SK-N-SH (cell line): ENCODE results near the gene MGAT5. TPM values are rescaled to one million over a fixed set of nuclear protein-coding genes. Genes with fewer than 3 reads are reported as not detected.

Experiments used
- CTCF ChIA-PET: fragments of 300-600, 350-600 bp; formaldehyde crosslinking; extraction: SDS; loops from one replicate; lab custom pipeline; 2021; lab: Yijun Ruan, JAX
- POLR2A ChIA-PET: fragments of 350-600 bp; sonication (Branson Sonifier 250); formaldehyde crosslinking; extraction: SDS; loops from one replicate; lab custom pipeline; 2020; ENCODE audit warnings: antibody characterized with exemption, inconsistent platforms; lab: Yijun Ruan, JAX
- DNase-seq: peaks from one replicate; pipeline ENCODE4 v3.0.0; 2012
- H2AFZ ChIP-seq: fragments of 200-600 bp; sonication (generic); 2 replicates; pipeline ENCODE4 v1.8.1; 2016; ENCODE audit warnings: antibody characterized with exemption, mild to moderate bottlenecking, low read depth
- H3F3A ChIP-seq: fragments of 200-600 bp; sonication (generic); replicated peaks from 2 replicates; pipeline ENCODE3; 2016; ENCODE audit warnings: antibody characterized with exemption, mild to moderate bottlenecking; ENCODE audit not compliant: insufficient read depth
- H3K27ac ChIP-seq, 2 experiments: fragments of 200-500 bp in 1 of 2; fragments of 200-600 bp in 1 of 2; sonication (Bioruptor generic) in 1 of 2; sonication (generic), shearing (Covaris generic) in 1 of 2; 2 replicates each; pipeline versions ENCODE4 v1.5.1 to v1.6.1; 2014 to 2016; ENCODE audit warnings: low read depth in 2 of 2, inconsistent platforms in 1 of 2, low read length in 1 of 2, mild to moderate bottlenecking in 1 of 2, mixed read lengths in 1 of 2
- H3K27me3 ChIP-seq: fragments of 200-600 bp; sonication (generic), shearing (Covaris generic); 2 replicates; pipeline ENCODE4 v1.6.1; 2016; ENCODE audit warnings: mixed run types; ENCODE audit not compliant: insufficient read depth
- H3K36me3 ChIP-seq, 2 experiments: fragments of 200-500 bp in 1 of 2; fragments of 200-600 bp in 1 of 2; sonication (Bioruptor generic) in 1 of 2; sonication (generic) in 1 of 2; replicated peaks in 1 of 2; 2 replicates each; pipeline versions ENCODE3 to v1.5.1; 2014 to 2016; ENCODE audit warnings: low read length in 1 of 2, mild to moderate bottlenecking in 1 of 2; ENCODE audit not compliant: insufficient read depth in 2 of 2, control insufficient read depth in 1 of 2
- H3K4me1 ChIP-seq, 2 experiments: fragments of 200-500 bp in 1 of 2; fragments of 200-600 bp in 1 of 2; sonication (Bioruptor generic) in 1 of 2; sonication (generic), shearing (Covaris generic) in 1 of 2; 2 replicates each; pipeline versions ENCODE4 v1.5.1 to v1.6.1; 2014 to 2016; ENCODE audit warnings: low read depth in 1 of 2, low read length in 1 of 2, mixed run types in 1 of 2; ENCODE audit not compliant: insufficient read depth in 2 of 2, control insufficient read depth in 1 of 2
- H3K4me2 ChIP-seq: fragments of 200-600 bp; sonication (generic), shearing (Covaris generic); 2 replicates; pipeline ENCODE4 v1.6.1; 2017; ENCODE audit warnings: mixed run types
- H3K4me3 ChIP-seq, 2 experiments: fragments of 200-500 bp in 1 of 2; fragments of 200-600 bp in 1 of 2; sonication (Bioruptor generic) in 1 of 2; sonication (generic), shearing (Covaris generic) in 1 of 2; 2 replicates each; pipeline versions ENCODE4 v1.5.1 to v1.8.1; 2014 to 2016; ENCODE audit warnings: low read depth in 2 of 2, inconsistent platforms in 1 of 2, low read length in 1 of 2, mild to moderate bottlenecking in 1 of 2, mixed read lengths in 1 of 2, moderate library complexity in 1 of 2
- H3K79me2 ChIP-seq: fragments of 200-600 bp; sonication (generic); 2 replicates; pipeline ENCODE4 v1.8.1; 2017; ENCODE audit warnings: mild to moderate bottlenecking; ENCODE audit not compliant: insufficient read depth
- H3K9ac ChIP-seq: fragments of 200-600 bp; sonication (generic); 2 replicates; pipeline ENCODE4 v1.6.1; 2017; ENCODE audit warnings: mixed run types
- H3K9me2 ChIP-seq: fragments of 200-600 bp; sonication (generic); 2 replicates; pipeline ENCODE4 v1.6.1; 2017; ENCODE audit warnings: mixed run types
- H3K9me3 ChIP-seq: fragments of 200-600 bp; sonication (generic); 2 replicates; pipeline ENCODE4 v1.6.1; 2017; ENCODE audit warnings: mixed run types, mild to moderate bottlenecking, moderate library complexity
- H4K20me1 ChIP-seq: fragments of 200-600 bp; sonication (generic); 2 replicates; pipeline ENCODE4 v1.6.1; 2017; ENCODE audit warnings: mild to moderate bottlenecking, mixed run types; ENCODE audit not compliant: insufficient read depth
- CHD2 ChIP-seq: fragments of 150-350 bp; IDR thresholded peaks from 2 replicates; pipeline ENCODE4 v1.6.1; 2018; ENCODE audit warnings: low read length; ENCODE audit not compliant: partially characterized antibody
- ELF1 ChIP-seq: IDR thresholded peaks from 2 replicates; pipeline ENCODE4 v1.4.0; 2012
- EZH2phosphoT487 ChIP-seq: fragments of 200-600 bp; sonication (generic); IDR thresholded peaks from 2 replicates; pipeline ENCODE4 v1.6.1; 2017; ENCODE audit warnings: low read depth, mixed run types, mild to moderate bottlenecking, antibody characterized with exemption, moderate library complexity, borderline replicate concordance
- FOXJ3 ChIP-seq: sonication (generic); formaldehyde crosslinking; IDR thresholded peaks from 2 replicates; pipeline ENCODE4 v1.5.1; 2020; ENCODE audit warnings: mild to moderate bottlenecking, missing genetic modification reagents
- FOXM1 ChIP-seq: IDR thresholded peaks from 2 replicates; pipeline ENCODE4 v1.4.0; 2012; ENCODE audit warnings: low read depth, mild to moderate bottlenecking
- GABPA ChIP-seq: IDR thresholded peaks from 2 replicates; pipeline ENCODE4 v1.4.0; 2012; ENCODE audit warnings: low read depth, mild to moderate bottlenecking
- JUND ChIP-seq: IDR thresholded peaks from 2 replicates; pipeline ENCODE4 v1.4.0; 2012
- NFIC ChIP-seq: IDR thresholded peaks from 2 replicates; pipeline ENCODE4 v1.4.0; 2012; ENCODE audit warnings: borderline replicate concordance
- RAD21 ChIP-seq: IDR thresholded peaks from 2 replicates; pipeline ENCODE4 v1.6.1; 2012; ENCODE audit warnings: mild to moderate bottlenecking, low read length
- REST ChIP-seq: IDR thresholded peaks from 2 replicates; pipeline ENCODE4 v1.6.1; 2012; ENCODE audit warnings: mild to moderate bottlenecking, low read depth, low read length, moderate library complexity
- RXRA ChIP-seq: IDR thresholded peaks from 2 replicates; pipeline ENCODE4 v1.4.0; 2012; ENCODE audit warnings: low read depth, mild to moderate bottlenecking, borderline replicate concordance
- SMC3 ChIP-seq: IDR thresholded peaks from 2 replicates; pipeline ENCODE4 v1.6.1; 2012; ENCODE audit warnings: low read depth, low read length, improper control_type of control experiment
- TAF1 ChIP-seq: IDR thresholded peaks from 2 replicates; pipeline ENCODE4 v1.6.1; 2012; ENCODE audit warnings: low read depth, mild to moderate bottlenecking, low read length, moderate library complexity, borderline replicate concordance
- TEAD4 ChIP-seq: IDR thresholded peaks from 2 replicates; pipeline ENCODE4 v1.4.0; 2012; ENCODE audit warnings: mild to moderate bottlenecking, borderline replicate concordance; ENCODE audit not compliant: insufficient read depth
- YY1 ChIP-seq: IDR thresholded peaks from 2 replicates; pipeline ENCODE4 v1.4.0; 2012; ENCODE audit warnings: low read depth, mild to moderate bottlenecking
- WGBS: methylation state at CpG from one replicate; pipeline ENCODE4 v1.1.6; 2017; ENCODE audit warnings: low lambda C conversion rate; 5-methylcytosine and 5-hydroxymethylcytosine counted together
- polyA plus RNA-seq, 3 experiments: library from polyadenylated mRNA; depleted of rRNA; stranded (reverse); fragments of >200 nt; gene quantifications; 2 replicates each; pipeline ENCODE4 v1.2.3, GENCODE V29; 2012
- small RNA-seq, 7 experiments: library from RNA; depleted of rRNA; stranded (forward); fragments of <200 nt; gene quantifications; one replicate each; pipeline ENCODE3, GENCODE V24; 2012
- TF ChIP-seq, protein P1 (sequence below): IDR thresholded peaks from 2 replicates; pipeline ENCODE4 v1.4.0; 2012; ENCODE audit warnings: low read depth, borderline replicate concordance

MGAT5 gene
- polyA plus RNA-seq, 1 of the 3 experiments (the other 2 are of a cell fraction): 18.2 TPM

GRCh38 chr2:134502104-134502503, 248.2 kb downstream of the MGAT5 start:
- no peak for DNase-seq
- H3K27ac ChIP-seq: no peak overlapping the region
- ChIA-PET POLR2A (no interaction called here), CTCF (interaction anchor here (0.6 kb wide), 1 partner anchor 1120 kb away, joined by 3 read pairs; no protein-coding TSS in a partner anchor)
- H3K9ac ChIP-seq: no peak overlapping the region
- H3K79me2 ChIP-seq: no peaks in the 10 kb centered on the region
- H3K4me2 ChIP-seq: no peak overlapping the region
- no peaks in the 10 kb centered on the region for H3F3A ChIP-seq
- H4K20me1 ChIP-seq: no peaks in the 10 kb centered on the region
- no peak overlapping the region for H2AFZ ChIP-seq
- no peaks in the 10 kb centered on the region for H3K9me3 ChIP-seq
- H3K4me1 ChIP-seq: peaks cover 0 to 14% of the 10 kb centered on the region in 2 experiments; a peak in 1 of 4 replicates
- 15% methylated on average over 2 of the region's 2 CpGs for WGBS
- H3K27me3 ChIP-seq: no peaks in the 10 kb centered on the region; the same call in 1 of the 2 replicates
- no peaks in the 10 kb centered on the region for H3K36me3 ChIP-seq
- H3K9me2 ChIP-seq: no peaks in the 10 kb centered on the region
- no peak for TF ChIP-seq FOXM1
- no peak for TF ChIP-seq RAD21
- TF ChIP-seq REST: no peak
- TF ChIP-seq TEAD4: no peak
- no peak for TF ChIP-seq SMC3
- TF ChIP-seq GABPA: no peak
- TF ChIP-seq NFIC: no peak
- TF ChIP-seq RXRA: no peak
- TF ChIP-seq YY1: no peak
- no peak for TF ChIP-seq ELF1
- TF ChIP-seq TAF1: no peak
- TF ChIP-seq JUND: no peak
- no peak for TF ChIP-seq CHD2
- no peak for TF ChIP-seq FOXJ3 (CRISPR knock-in tag)
- TF ChIP-seq, protein P1, sequence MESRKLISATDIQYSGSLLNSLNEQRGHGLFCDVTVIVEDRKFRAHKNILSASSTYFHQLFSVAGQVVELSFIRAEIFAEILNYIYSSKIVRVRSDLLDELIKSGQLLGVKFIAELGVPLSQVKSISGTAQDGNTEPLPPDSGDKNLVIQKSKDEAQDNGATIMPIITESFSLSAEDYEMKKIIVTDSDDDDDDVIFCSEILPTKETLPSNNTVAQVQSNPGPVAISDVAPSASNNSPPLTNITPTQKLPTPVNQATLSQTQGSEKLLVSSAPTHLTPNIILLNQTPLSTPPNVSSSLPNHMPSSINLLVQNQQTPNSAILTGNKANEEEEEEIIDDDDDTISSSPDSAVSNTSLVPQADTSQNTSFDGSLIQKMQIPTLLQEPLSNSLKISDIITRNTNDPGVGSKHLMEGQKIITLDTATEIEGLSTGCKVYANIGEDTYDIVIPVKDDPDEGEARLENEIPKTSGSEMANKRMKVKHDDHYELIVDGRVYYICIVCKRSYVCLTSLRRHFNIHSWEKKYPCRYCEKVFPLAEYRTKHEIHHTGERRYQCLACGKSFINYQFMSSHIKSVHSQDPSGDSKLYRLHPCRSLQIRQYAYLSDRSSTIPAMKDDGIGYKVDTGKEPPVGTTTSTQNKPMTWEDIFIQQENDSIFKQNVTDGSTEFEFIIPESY: no peak
- no peak for TF ChIP-seq EZH2phosphoT487
- no peak overlapping the region for H3K4me3 ChIP-seq

Small RNA genes within 50 kb of the gene (small RNA-seq; reads per million reads assigned to genes)
- gene RNA5SP104: 0 reads per million in 7 experiments
